PFSK-1 (cell line): ENCODE results near the gene SLC35G3.

Experiments
- FOXP2 ChIP-seq: optimal IDR thresholded peaks from 2 replicates; pipeline ENCODE3; 2011; ENCODE audit warnings: borderline replicate concordance, control low read depth, inconsistent platforms; ENCODE audit not compliant: insufficient read depth; ENCODE audit errors: extremely low read length, extremely low read depth
- POLR2AphosphoS5 ChIP-seq: IDR thresholded peaks from 2 replicates; pipeline ENCODE4 v1.6.1; 2012; ENCODE audit warnings: low read depth, mild to moderate bottlenecking, control low read depth, low read length, moderate library complexity
- TAF1 ChIP-seq: IDR thresholded peaks from 2 replicates; pipeline ENCODE4 v1.6.1; 2012; ENCODE audit warnings: low read length, control low read depth, borderline replicate concordance; ENCODE audit not compliant: insufficient read depth
- TF ChIP-seq, protein P1 (sequence below), 2 experiments: IDR thresholded peaks; 2 replicates each; pipeline versions ENCODE4 v1.6.1 to v1.8.0; 2011 to 2012; ENCODE audit warnings: low read depth in 2 of 2, low read length in 2 of 2, control low read depth in 1 of 2, inconsistent platforms in 1 of 2, mild to moderate bottlenecking in 1 of 2, moderate library complexity in 1 of 2; ENCODE audit not compliant: insufficient read depth in 1 of 2

DNA sequence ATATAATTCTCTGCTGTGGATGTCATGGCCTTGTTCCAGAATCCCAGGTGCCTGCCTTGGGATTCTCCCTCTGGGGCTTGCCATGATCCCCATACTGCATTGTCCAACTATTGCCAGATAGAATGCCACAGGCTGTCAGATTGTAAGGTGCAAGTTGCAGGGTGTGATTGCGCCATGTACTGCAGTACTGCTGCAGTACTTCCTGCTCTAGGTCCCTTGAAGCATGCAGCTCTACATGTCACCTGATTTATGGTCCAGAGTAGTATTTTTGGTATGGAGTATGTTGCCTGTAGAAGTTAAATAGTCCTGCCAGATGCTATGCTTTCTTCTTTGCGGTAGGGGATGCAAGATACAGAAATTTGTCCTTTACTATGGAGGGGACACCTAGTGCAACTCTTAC is 41.7 kb upstream of the SLC35G3 start:
- no peak for TF ChIP-seq POLR2AphosphoS5
- no peak for TF ChIP-seq TAF1
- TF ChIP-seq, protein P1, sequence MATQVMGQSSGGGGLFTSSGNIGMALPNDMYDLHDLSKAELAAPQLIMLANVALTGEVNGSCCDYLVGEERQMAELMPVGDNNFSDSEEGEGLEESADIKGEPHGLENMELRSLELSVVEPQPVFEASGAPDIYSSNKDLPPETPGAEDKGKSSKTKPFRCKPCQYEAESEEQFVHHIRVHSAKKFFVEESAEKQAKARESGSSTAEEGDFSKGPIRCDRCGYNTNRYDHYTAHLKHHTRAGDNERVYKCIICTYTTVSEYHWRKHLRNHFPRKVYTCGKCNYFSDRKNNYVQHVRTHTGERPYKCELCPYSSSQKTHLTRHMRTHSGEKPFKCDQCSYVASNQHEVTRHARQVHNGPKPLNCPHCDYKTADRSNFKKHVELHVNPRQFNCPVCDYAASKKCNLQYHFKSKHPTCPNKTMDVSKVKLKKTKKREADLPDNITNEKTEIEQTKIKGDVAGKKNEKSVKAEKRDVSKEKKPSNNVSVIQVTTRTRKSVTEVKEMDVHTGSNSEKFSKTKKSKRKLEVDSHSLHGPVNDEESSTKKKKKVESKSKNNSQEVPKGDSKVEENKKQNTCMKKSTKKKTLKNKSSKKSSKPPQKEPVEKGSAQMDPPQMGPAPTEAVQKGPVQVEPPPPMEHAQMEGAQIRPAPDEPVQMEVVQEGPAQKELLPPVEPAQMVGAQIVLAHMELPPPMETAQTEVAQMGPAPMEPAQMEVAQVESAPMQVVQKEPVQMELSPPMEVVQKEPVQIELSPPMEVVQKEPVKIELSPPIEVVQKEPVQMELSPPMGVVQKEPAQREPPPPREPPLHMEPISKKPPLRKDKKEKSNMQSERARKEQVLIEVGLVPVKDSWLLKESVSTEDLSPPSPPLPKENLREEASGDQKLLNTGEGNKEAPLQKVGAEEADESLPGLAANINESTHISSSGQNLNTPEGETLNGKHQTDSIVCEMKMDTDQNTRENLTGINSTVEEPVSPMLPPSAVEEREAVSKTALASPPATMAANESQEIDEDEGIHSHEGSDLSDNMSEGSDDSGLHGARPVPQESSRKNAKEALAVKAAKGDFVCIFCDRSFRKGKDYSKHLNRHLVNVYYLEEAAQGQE (IDR thresholded peaks at IDR 0.05; ENCODE audit: insufficient read depth in 1 of 2, low read depth in 2 of 2, low read length in 2 of 2): no peak
- no peak for TF ChIP-seq FOXP2
